T-helper 17 cell (primary cell): ENCODE results near the gene CLEC4M. TPM values are rescaled to one million over a fixed set of nuclear protein-coding genes. Genes with fewer than 3 reads are reported as not detected.

Experiments used
- ATAC-seq: fragments of 150-1000 bp; cut with Tn5 transposase; 2 replicates; pipeline ENCODE4 v1.10.0; 2021; ENCODE audit warnings: mild to moderate bottlenecking, moderate library complexity
- DNase-seq, 3 donors: peaks; one replicate each; pipeline versions ENCODE4 v3.0.0 to v3.0.0-alpha.2; 2020 to 2021
- H3K9me3 ChIP-seq: one replicate; pipeline ENCODE4 v1.7.0; 2013; ENCODE audit warnings: low read length, mild to moderate bottlenecking; ENCODE audit not compliant: control insufficient read depth, poor library complexity, severe bottlenecking
- H3K27ac Mint-ChIP-seq: one replicate; pipeline ENCODE4 v1.8.0; 2022; ENCODE audit warnings: mild to moderate bottlenecking, moderate library complexity, mixed read lengths
- H3K27me3 Mint-ChIP-seq: one replicate; pipeline ENCODE4 v1.8.0; 2022; ENCODE audit warnings: mixed read lengths
- H3K36me3 Mint-ChIP-seq: one replicate; pipeline ENCODE4 v1.8.0; 2022; ENCODE audit warnings: low read depth, mixed read lengths
- H3K4me1 Mint-ChIP-seq: one replicate; pipeline ENCODE4 v1.8.0; 2022; ENCODE audit warnings: mild to moderate bottlenecking, mixed read lengths
- H3K4me3 Mint-ChIP-seq: one replicate; pipeline ENCODE4 v1.8.0; 2022; ENCODE audit warnings: mild to moderate bottlenecking, moderate library complexity, mixed read lengths
- total RNA-seq, 4 donors: library from RNA in 2 of 4; stranded (reverse) in 2 of 4; gene quantifications; one replicate each; pipeline ENCODE4 v1.2.3 and lab custom pipeline; 2022 to 2026

CLEC4M gene
- total RNA-seq, 2 donors from 2014 or later, result 0.17 TPM; not detected in 1

GRCh38 chr19:7733376-7733775 lies 29.7 kb upstream of the CLEC4M start:
- H3K27me3 Mint-ChIP-seq, result peaks cover 42% of the 10 kb centered on the region
- H3K4me3 Mint-ChIP-seq, result peak overlapping the region; percentile 25
- no peaks in the 10 kb centered on the region for H3K9me3 ChIP-seq
- H3K27ac Mint-ChIP-seq, result no peak overlapping the region
- H3K36me3 Mint-ChIP-seq, result peaks cover 6% of the 10 kb centered on the region
- DNase-seq (no peak), ATAC-seq (no peak)
- H3K4me1 Mint-ChIP-seq, result peaks cover 12% of the 10 kb centered on the region

- Mint-ChIP-seq H3K4me3 (no peak overlapping the region), H3K27ac (no peak overlapping the region), H3K27me3 (peaks cover 41% of the 10 kb centered on the region), H3K4me1 (peaks cover 12% of the 10 kb centered on the region), H3K36me3 (peaks cover 5% of the 10 kb centered on the region)
- DNase-seq (no peak), ATAC-seq (no peak)
- H3K9me3 ChIP-seq, result no peaks in the 10 kb centered on the region
Measured at GRCh38 chr19:7734220-7735203, 28.5 kb upstream of the CLEC4M start.

GRCh38 chr19:7736148-7736547 lies 26.9 kb upstream of the CLEC4M start:
- Mint-ChIP-seq H3K36me3 (peaks cover 8% of the 10 kb centered on the region), H3K27me3 (peaks cover 48% of the 10 kb centered on the region), H3K27ac (no peak overlapping the region), H3K4me3 (no peak overlapping the region), H3K4me1 (peaks cover 8% of the 10 kb centered on the region)
- DNase-seq (no peak), ATAC-seq (no peak)
- no peaks in the 10 kb centered on the region for H3K9me3 ChIP-seq

DNA sequence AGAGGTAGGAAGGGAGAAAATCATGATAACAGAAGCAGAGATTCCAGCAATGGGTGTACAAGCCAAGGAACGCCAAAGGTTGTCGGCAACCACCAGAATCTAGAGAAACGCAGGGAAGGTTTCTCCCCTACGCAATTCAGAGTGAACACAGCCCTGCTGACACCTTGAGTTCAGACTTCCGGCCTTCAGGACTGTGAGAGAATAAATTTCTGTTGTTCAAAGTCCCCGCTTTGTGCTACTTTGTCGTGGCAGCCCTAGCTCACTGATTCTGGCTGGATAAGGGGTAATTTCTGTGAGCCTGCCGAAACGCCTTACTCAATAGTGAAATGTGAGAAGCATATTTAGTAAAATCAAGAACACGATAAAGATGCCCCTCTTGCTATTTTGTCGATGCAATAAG lies 25.8 kb upstream of the CLEC4M start:
- Mint-ChIP-seq H3K36me3 (peaks cover 8% of the 10 kb centered on the region), H3K4me3 (no peak overlapping the region), H3K27ac (peak overlapping the region; percentile 8), H3K4me1 (peaks cover 10% of the 10 kb centered on the region), H3K27me3 (peaks cover 49% of the 10 kb centered on the region)
- DNase-seq, result no peak
- ATAC-seq, result no peak
- H3K9me3 ChIP-seq, result no peaks in the 10 kb centered on the region

DNA sequence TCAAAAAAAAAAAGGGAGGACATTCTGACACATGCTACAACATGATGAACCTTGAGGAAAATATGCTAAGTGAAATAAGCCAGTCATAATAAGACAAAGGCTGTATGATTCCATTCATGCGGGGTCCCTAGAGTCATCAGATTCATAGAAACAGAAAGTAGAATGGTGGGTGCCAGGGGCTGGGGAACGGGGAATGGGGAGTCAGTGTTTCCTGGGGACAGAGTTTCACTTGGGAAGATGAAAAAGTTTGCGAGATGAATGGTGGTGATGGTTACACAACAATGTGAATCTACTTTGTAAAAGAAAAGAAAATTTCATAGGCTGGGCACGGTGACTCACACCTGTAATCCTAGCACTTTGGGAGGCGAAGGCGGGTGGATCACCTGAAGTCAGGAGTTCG lies 25.0 kb upstream of the CLEC4M start:
- ATAC-seq (no peak), DNase-seq (no peak)
- Mint-ChIP-seq H3K36me3 (peaks cover 8% of the 10 kb centered on the region), H3K4me3 (no peak overlapping the region), H3K27ac (peak overlapping the region; percentile 8), H3K4me1 (peaks cover 10% of the 10 kb centered on the region), H3K27me3 (peaks cover 48% of the 10 kb centered on the region)
- H3K9me3 ChIP-seq, result no peaks in the 10 kb centered on the region

GRCh38 chr19:7739211-7739755 lies 23.8 kb upstream of the CLEC4M start:
- no peaks in the 10 kb centered on the region for H3K9me3 ChIP-seq
- no peak overlapping the region for H3K4me3 Mint-ChIP-seq
- peaks cover 51% of the 10 kb centered on the region for H3K27me3 Mint-ChIP-seq
- peaks cover 11% of the 10 kb centered on the region for H3K4me1 Mint-ChIP-seq
- no peak overlapping the region for H3K27ac Mint-ChIP-seq
- ATAC-seq (no peak), DNase-seq (no peak)
- peaks cover 8% of the 10 kb centered on the region for H3K36me3 Mint-ChIP-seq

GRCh38 chr19:7739801-7740681 lies 23.0 kb upstream of the CLEC4M start:
- H3K36me3 Mint-ChIP-seq, result peaks cover 6% of the 10 kb centered on the region
- H3K27me3 Mint-ChIP-seq, result peaks cover 56% of the 10 kb centered on the region
- DNase-seq, result no peak
- peaks cover 8% of the 10 kb centered on the region for H3K4me1 Mint-ChIP-seq
- no peak overlapping the region for H3K4me3 Mint-ChIP-seq
- no peaks in the 10 kb centered on the region for H3K9me3 ChIP-seq
- no peak for ATAC-seq
- no peak overlapping the region for H3K27ac Mint-ChIP-seq

DNA sequence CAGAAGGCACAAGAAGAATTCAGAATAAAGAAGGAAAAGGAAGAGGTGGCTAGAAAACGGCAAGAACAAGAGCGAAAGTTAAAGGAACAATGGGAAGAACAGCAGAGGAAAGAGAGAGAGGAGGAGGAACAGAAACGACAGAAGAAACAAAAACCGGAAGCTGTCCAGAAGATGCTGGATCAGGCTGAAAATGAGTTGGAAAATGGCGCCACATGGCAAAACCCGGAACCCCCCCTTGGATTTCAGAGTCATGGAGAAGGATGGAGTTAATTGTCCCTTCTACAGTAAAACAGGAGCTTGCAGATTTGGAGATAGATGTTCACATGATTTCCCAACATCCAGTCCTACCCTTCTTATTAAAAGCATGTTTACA lies 22.4 kb upstream of the CLEC4M start:
- Mint-ChIP-seq H3K27ac (no peak overlapping the region), H3K36me3 (peaks cover 6% of the 10 kb centered on the region), H3K4me3 (no peak overlapping the region), H3K27me3 (peaks cover 56% of the 10 kb centered on the region), H3K4me1 (peaks cover 8% of the 10 kb centered on the region)
- H3K9me3 ChIP-seq, result no peaks in the 10 kb centered on the region
- DNase-seq (no peak), ATAC-seq (no peak)

DNA sequence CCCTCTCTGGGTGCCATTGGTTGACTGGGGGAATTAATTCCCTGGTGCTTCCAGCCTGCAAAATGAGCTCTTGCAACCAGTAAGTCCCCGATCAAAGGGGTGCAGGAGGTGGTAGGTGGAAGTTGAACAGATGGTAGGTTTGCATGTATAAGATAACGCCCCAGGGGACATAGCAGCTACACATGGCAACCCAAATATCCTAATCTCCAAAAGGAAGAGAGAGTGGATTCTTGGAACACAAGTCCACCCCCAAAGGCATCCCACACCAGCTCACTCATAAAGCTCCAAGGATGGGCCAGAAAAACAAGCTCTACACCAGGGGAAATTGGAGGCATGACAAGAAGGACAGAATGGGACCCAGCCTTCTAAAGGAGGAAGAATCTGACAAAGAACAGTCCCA lies 20.5 kb upstream of the CLEC4M start:
- Mint-ChIP-seq H3K27me3 (peaks cover 61% of the 10 kb centered on the region), H3K27ac (no peak overlapping the region), H3K36me3 (peaks cover 6% of the 10 kb centered on the region), H3K4me1 (peaks cover 8% of the 10 kb centered on the region), H3K4me3 (no peak overlapping the region)
- no peaks in the 10 kb centered on the region for H3K9me3 ChIP-seq
- DNase-seq, result no peak
- ATAC-seq, result no peak

DNA sequence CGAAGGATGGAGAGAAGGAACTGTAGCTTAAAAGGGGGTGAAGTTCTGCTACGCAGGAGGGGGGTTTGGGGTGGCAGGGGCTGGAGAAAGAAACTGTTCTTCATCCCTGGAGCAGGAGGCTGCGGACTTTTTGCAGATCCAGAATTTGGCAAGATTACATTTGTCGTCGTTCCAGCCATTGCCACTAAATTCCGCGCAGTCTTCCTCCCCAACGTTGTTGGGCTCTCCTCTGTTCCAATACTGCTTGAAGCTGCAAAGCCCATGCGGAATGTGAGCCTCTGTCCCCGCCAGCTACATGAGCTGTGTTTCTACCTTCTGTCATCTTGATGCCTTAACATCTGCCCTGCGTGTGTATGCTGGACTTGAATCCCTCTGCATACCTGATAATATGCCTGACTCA lies 20.1 kb upstream of the CLEC4M start:
- Mint-ChIP-seq H3K4me3 (no peak overlapping the region), H3K4me1 (peaks cover 7% of the 10 kb centered on the region), H3K27ac (peak overlapping the region; percentile 11), H3K27me3 (peaks cover 59% of the 10 kb centered on the region), H3K36me3 (peaks cover 4% of the 10 kb centered on the region)
- ATAC-seq, result no peak
- H3K9me3 ChIP-seq, result no peaks in the 10 kb centered on the region
- no peak for DNase-seq

GRCh38 chr19:7743425-7743841 lies 19.6 kb upstream of the CLEC4M start:
- DNase-seq (no peak), ATAC-seq (no peak)
- Mint-ChIP-seq H3K27me3 (peaks cover 57% of the 10 kb centered on the region), H3K27ac (peak overlapping the region; percentile 11), H3K4me3 (no peak overlapping the region), H3K4me1 (peaks cover 6% of the 10 kb centered on the region), H3K36me3 (peaks cover 3% of the 10 kb centered on the region)
- H3K9me3 ChIP-seq, result no peaks in the 10 kb centered on the region

GRCh38 chr19:7744199-7744786 lies 18.8 kb upstream of the CLEC4M start:
- Mint-ChIP-seq H3K36me3 (peaks cover 3% of the 10 kb centered on the region), H3K4me3 (no peak overlapping the region), H3K4me1 (peaks cover 4% of the 10 kb centered on the region), H3K27ac (no peak overlapping the region), H3K27me3 (peaks cover 48% of the 10 kb centered on the region)
- ATAC-seq, result no peak
- no peaks in the 10 kb centered on the region for H3K9me3 ChIP-seq
- DNase-seq, result no peak
